Thymus (tissue), 11 donors: ENCODE data around the gene PPM1L. TPM values are rescaled to one million over a fixed set of nuclear protein-coding genes. Genes with fewer than 3 reads are reported as not detected.

Experiments used
- DNase-seq, 9 donors: peaks; one replicate each; pipeline ENCODE4 v3.0.0-alpha.2; 2013; ENCODE audit warnings: low spot score in 9 of 9, low read depth in 6 of 9, missing footprints in 1 of 9
- H3K27ac ChIP-seq, 2 donors: one replicate each; pipeline ENCODE4 v1.5.1; 2013; ENCODE audit warnings: control low read depth in 1 of 2, low read depth in 1 of 2, low read length in 1 of 2, mild to moderate bottlenecking in 1 of 2, moderate library complexity in 1 of 2
- H3K27me3 ChIP-seq, 2 donors: one replicate each; pipeline ENCODE4 v1.5.1; 2013; ENCODE audit warnings: low read length in 1 of 2; ENCODE audit not compliant: control insufficient read depth in 2 of 2, insufficient read depth in 1 of 2
- H3K36me3 ChIP-seq, 2 donors: one replicate each; pipeline ENCODE4 v1.5.1; 2013; ENCODE audit warnings: low read length in 1 of 2, mild to moderate bottlenecking in 1 of 2, moderate library complexity in 1 of 2; ENCODE audit not compliant: control insufficient read depth in 2 of 2, insufficient read depth in 2 of 2
- H3K4me1 ChIP-seq, 2 donors: one replicate each; pipeline ENCODE4 v1.5.1; 2013; ENCODE audit warnings: low read length in 2 of 2; ENCODE audit not compliant: control insufficient read depth in 2 of 2, insufficient read depth in 2 of 2
- H3K4me3 ChIP-seq, 2 donors: one replicate each; pipeline ENCODE4 v1.5.1; 2013; ENCODE audit warnings: low read length in 2 of 2, control low read depth in 1 of 2, mild to moderate bottlenecking in 1 of 2
- H3K9me3 ChIP-seq, 2 donors: one replicate each; pipeline ENCODE4 v1.5.1; 2013; ENCODE audit warnings: low read length in 1 of 2, mild to moderate bottlenecking in 1 of 2; ENCODE audit not compliant: control insufficient read depth in 2 of 2, insufficient read depth in 1 of 2
- WGBS: extraction: QIAGEN DNeasy Blood & Tissue Kit; methylation state at CpG from one replicate; pipeline ENCODE4 v1.1.7; 2013; 5-methylcytosine and 5-hydroxymethylcytosine counted together
- polyA plus RNA-seq: library from polyadenylated mRNA; stranded (reverse); fragments of 200-250 nt; gene quantifications from one replicate; pipeline ENCODE4 v1.2.3, GENCODE V29; 2013
- total RNA-seq: library from RNA; stranded (reverse); fragments of 120-200 nt; gene quantifications from one replicate; pipeline ENCODE4 v1.2.4, GENCODE V29; 2013
- donor health status: healthy.

PPM1L gene
- total and polyA plus RNA-seq, 2 donors = 3.3 to 4.7 TPM

DNA sequence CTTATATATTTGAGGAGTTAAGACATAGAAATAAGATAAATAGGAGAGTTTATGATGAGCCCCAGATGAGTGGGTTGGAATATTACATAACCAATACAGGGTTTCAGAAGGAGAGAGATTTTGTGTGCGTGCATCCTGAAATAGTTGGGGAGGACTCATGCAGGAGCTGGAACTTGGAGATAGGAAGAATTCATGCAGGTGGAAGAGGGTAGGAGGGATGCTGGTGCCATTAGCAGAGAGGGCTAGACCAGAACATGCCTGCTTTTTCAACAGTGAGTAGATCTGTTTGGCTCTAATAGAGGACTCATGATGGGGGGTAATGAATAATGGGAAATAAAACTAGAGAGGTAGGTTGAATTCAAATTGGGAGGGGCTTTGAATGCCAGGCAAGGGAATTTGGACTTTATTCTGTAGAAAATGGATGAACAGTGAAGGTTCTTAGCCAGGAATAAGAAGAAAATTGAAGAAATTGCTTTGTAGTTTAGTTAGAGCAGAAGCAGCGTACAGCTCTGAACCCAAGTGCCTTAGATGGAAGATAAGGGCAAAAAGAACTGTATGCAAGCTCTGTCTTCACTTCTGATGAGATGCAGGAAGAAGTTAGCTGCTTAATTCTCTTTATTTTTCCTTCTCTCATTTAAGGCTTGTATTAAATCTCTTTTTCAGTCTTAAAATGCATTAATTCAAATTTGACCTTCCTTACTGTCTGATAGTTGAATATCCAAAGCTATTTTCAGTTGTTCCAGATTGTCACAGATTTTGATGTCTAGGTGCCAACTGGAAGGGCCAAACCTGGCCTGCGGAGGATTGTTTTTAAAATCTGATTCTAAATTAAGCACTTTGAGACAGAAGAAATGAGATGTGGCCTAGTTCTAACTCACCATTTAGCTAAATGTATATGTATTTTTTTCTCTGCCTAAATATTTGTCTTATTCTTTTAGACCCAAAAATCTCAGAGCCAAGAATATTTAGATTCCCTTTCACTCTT is 86.3 kb downstream of the PPM1L start:
- 92% methylated on average over 3 of the region's 3 CpGs for WGBS
- no peak overlapping the region for H3K27ac ChIP-seq
- no peak overlapping the region for H3K4me3 ChIP-seq
- no peaks in the 10 kb centered on the region for H3K27me3 ChIP-seq
- H3K4me1 ChIP-seq = no peaks in the 10 kb centered on the region
- DNase-seq = peak in 1 of 9 donors; percentile 12
- no peaks in the 10 kb centered on the region for H3K36me3 ChIP-seq
- H3K9me3 ChIP-seq = no peaks in the 10 kb centered on the region

DNA sequence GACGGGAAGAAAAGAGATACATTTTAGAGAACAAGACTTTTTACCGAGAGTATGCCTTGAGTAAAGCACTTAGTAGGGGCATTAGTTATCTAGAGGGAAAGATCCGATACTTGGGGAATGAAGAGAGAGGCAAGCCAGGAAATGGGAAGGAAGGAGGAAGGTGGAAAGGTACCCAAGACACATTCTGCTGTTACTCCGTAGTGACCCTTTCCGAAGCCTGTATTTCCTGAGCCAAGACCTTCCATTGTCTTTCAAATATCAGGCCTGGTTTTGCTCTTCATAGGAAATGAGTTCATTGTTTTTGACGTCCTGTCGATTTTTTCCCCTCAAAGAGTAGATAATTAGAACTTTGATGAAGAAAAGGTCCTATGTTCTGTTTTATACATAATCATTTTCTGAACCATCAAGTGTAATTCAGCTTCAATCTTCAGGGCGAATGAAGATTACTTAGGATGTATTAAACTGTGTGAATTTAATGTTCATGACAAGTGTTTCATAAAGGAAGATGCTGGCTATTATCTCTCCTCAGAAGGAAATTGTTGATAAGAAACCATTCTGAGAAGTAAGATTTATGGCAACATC is 95.7 kb downstream of the PPM1L start:
- no peak overlapping the region for H3K27ac ChIP-seq
- WGBS = 96% methylated on average over 8 of the region's 8 CpGs
- no peaks in the 10 kb centered on the region for H3K36me3 ChIP-seq
- no peak for DNase-seq
- H3K4me1 ChIP-seq = no peaks in the 10 kb centered on the region
- no peaks in the 10 kb centered on the region for H3K9me3 ChIP-seq
- H3K4me3 ChIP-seq = no peak overlapping the region
- H3K27me3 ChIP-seq = no peaks in the 10 kb centered on the region

GRCh38 chr3:160852856-160853255 is 96.8 kb downstream of the PPM1L start:
- WGBS = 61% methylated on average over 2 of the region's 2 CpGs
- Histone ChIP-seq H3K36me3 (no peaks in the 10 kb centered on the region), H3K4me3 (no peak overlapping the region), H3K27me3 (no peaks in the 10 kb centered on the region), H3K4me1 (no peaks in the 10 kb centered on the region), H3K27ac (no peak overlapping the region), H3K9me3 (no peaks in the 10 kb centered on the region)
- no peak for DNase-seq

- no peak overlapping the region for H3K4me3 ChIP-seq
- H3K27ac ChIP-seq = no peak overlapping the region
- DNase-seq = no peak
- no peaks in the 10 kb centered on the region for H3K9me3 ChIP-seq
- WGBS = 97% methylated on average over 2 of the region's 2 CpGs
- H3K36me3 ChIP-seq = no peaks in the 10 kb centered on the region
- H3K4me1 ChIP-seq = no peaks in the 10 kb centered on the region
- no peaks in the 10 kb centered on the region for H3K27me3 ChIP-seq
These were observed 100.4 kb downstream of the PPM1L start for GRCh38 chr3:160856450-160856849.

DNA sequence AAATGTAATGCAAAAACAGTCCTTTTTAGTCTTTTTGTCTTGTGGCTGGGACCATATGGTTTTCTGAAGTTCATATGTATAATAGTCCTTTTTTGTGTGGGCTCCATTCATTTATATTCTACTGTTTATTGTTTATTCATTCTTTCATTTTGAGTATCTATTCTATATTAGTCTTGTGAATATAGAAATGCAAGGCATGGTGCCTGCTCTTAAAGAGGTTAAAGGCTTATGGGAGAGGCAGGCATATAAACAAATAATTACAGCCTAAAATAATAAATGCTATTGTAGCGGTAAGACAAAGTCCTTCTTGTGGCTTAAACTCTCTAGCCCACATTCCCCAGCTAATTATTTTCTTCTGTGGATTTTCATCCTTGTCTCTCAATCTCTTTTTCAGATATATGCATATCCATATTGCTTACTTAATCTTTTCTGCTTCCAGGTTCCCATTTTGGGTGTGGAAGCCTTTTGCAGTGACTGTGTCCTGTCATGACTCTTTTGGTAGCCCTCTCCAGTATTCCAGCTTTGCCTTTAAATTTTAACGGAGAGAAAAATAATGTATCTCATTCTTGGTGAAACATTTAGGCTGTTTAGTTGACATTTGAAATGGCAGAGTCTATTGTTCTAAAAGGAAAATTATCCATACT is 101.6 kb downstream of the PPM1L start:
- H3K9me3 ChIP-seq = no peaks in the 10 kb centered on the region
- no peaks in the 10 kb centered on the region for H3K27me3 ChIP-seq
- no peaks in the 10 kb centered on the region for H3K36me3 ChIP-seq
- H3K27ac ChIP-seq = no peak overlapping the region
- DNase-seq = no peak
- no peak overlapping the region for H3K4me3 ChIP-seq
- peaks cover 0 to 3% of the 10 kb centered on the region in 2 donors for H3K4me1 ChIP-seq
- 95% methylated on average over 2 of the region's 2 CpGs for WGBS

DNA sequence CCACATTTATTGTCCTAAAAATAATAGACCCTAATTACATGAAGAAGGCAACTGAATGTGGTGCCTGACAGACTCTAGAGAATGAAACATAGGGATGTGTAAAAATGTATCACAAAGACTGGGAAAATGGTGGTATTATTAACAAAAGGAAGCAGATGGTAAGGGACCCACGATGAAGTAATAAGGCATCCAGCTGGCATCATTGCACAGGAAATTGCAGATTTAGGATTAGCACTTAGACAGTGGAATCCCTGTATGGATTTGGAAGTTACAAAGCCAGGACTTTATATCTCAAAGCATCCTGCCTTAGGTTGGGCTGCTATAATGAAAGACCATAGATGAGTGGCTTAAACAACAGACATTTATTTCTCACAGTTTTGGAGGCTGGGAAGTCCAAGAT is 104.3 kb downstream of the PPM1L start:
- 77% methylated on average over 1 of the region's 1 CpG for WGBS
- no peaks in the 10 kb centered on the region for H3K36me3 ChIP-seq

GRCh38 chr3:160869825-160870224 is 113.8 kb downstream of the PPM1L start:
- WGBS = 92% methylated on average over 2 of the region's 2 CpGs
- DNase-seq = no peak
- no peak overlapping the region for H3K27ac ChIP-seq

More for the DNA sequence above, 104.3 kb downstream of the PPM1L start:
- H3K4me1 ChIP-seq = peaks cover 0 to 3% of the 10 kb centered on the region in 2 donors
- H3K27me3 ChIP-seq = no peaks in the 10 kb centered on the region
- DNase-seq = no peak
- no peak overlapping the region for H3K27ac ChIP-seq
- H3K9me3 ChIP-seq = no peaks in the 10 kb centered on the region
- no peak overlapping the region for H3K4me3 ChIP-seq

GRCh38 chr3:160870327-160870726 is 114.3 kb downstream of the PPM1L start:
- peaks cover 3 to 4% of the 10 kb centered on the region in 2 donors for H3K4me1 ChIP-seq
- no peaks in the 10 kb centered on the region for H3K36me3 ChIP-seq
- no peaks in the 10 kb centered on the region for H3K9me3 ChIP-seq
- 94% methylated on average over 4 of the region's 4 CpGs for WGBS
- no peak for DNase-seq
- H3K27me3 ChIP-seq = no peaks in the 10 kb centered on the region
- H3K4me3 ChIP-seq = no peak overlapping the region
- H3K27ac ChIP-seq = no peak overlapping the region

More at GRCh38 chr3:160869825-160870224, 113.8 kb downstream of the PPM1L start:
- Histone ChIP-seq H3K9me3 (no peaks in the 10 kb centered on the region), H3K36me3 (no peaks in the 10 kb centered on the region), H3K4me3 (no peak overlapping the region), H3K27me3 (no peaks in the 10 kb centered on the region), H3K4me1 (peaks cover 3 to 4% of the 10 kb centered on the region in 2 donors)

DNA sequence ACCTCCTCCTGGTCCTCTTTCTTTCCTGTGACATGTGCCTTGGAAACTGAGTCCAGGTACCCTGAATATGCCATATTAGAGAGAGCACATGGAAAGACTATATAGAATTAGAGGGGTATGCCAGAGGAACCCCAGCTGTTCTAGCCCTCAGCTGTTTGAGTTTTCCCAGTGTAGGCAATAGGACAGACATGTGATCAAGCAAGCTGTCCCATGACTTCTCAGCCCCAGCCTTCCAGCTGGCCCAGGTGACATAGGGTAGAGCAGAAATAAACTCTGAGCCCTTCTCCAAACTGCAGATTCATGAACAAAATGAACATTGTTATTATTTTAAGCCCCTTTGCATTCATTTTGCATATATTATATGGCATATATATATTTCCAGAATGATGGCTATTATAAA is 118.7 kb downstream of the PPM1L start:
- Histone ChIP-seq H3K9me3 (no peaks in the 10 kb centered on the region), H3K27me3 (no peaks in the 10 kb centered on the region), H3K4me3 (no peak overlapping the region), H3K36me3 (no peaks in the 10 kb centered on the region), H3K27ac (no peak overlapping the region), H3K4me1 (no peaks in the 10 kb centered on the region)
- no peak for DNase-seq
